WTC11 (cell line): ENCODE results near the gene GALNT13.

Source experiments
- CTCF ChIP-seq: fragments of 200-600 bp; IDR thresholded peaks from 2 replicates; pipeline ENCODE4 v1.8.0; 2022; ENCODE audit warnings: antibody characterized with exemption
- FOXP4 ChIP-seq: sonication (generic); formaldehyde crosslinking; IDR thresholded peaks from 2 replicates; pipeline ENCODE4 v1.8.0; 2022; ENCODE audit warnings: mild to moderate bottlenecking, missing genetic modification reagents
- TCF7 ChIP-seq: sonication (generic); formaldehyde crosslinking; IDR thresholded peaks from 2 replicates; pipeline ENCODE4 v1.8.0; 2022; ENCODE audit warnings: mild to moderate bottlenecking, low read depth, missing genetic modification reagents, moderate library complexity
- ZNF121 ChIP-seq: sonication (generic); formaldehyde crosslinking; IDR thresholded peaks from 2 replicates; pipeline ENCODE4 v1.8.0; 2023; ENCODE audit warnings: missing genetic modification reagents
- TF ChIP-seq, protein P1 (sequence below): sonication (generic); formaldehyde crosslinking; IDR thresholded peaks from 2 replicates; pipeline ENCODE4 v1.8.1; 2022; ENCODE audit warnings: low read depth, missing genetic modification reagents, borderline replicate concordance
- TF ChIP-seq, protein P2 (sequence below): sonication (generic); formaldehyde crosslinking; IDR thresholded peaks from 2 replicates; pipeline ENCODE4 v1.8.0; 2022; ENCODE audit warnings: mild to moderate bottlenecking, missing genetic modification reagents
- TF ChIP-seq, protein P3 (sequence below): sonication (generic); formaldehyde crosslinking; IDR thresholded peaks from 2 replicates; pipeline ENCODE4 v1.8.0; 2023; ENCODE audit warnings: missing genetic modification reagents

- TF ChIP-seq, protein P1, sequence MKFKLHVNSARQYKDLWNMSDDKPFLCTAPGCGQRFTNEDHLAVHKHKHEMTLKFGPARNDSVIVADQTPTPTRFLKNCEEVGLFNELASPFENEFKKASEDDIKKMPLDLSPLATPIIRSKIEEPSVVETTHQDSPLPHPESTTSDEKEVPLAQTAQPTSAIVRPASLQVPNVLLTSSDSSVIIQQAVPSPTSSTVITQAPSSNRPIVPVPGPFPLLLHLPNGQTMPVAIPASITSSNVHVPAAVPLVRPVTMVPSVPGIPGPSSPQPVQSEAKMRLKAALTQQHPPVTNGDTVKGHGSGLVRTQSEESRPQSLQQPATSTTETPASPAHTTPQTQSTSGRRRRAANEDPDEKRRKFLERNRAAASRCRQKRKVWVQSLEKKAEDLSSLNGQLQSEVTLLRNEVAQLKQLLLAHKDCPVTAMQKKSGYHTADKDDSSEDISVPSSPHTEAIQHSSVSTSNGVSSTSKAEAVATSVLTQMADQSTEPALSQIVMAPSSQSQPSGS (CRISPR knock-in tag) = no peak
- TF ChIP-seq CTCF (no peak), ZNF121 (CRISPR knock-in tag) (no peak), FOXP4 (CRISPR knock-in tag) (no peak), TCF7 (CRISPR knock-in tag) (no peak)
- TF ChIP-seq, protein P2, sequence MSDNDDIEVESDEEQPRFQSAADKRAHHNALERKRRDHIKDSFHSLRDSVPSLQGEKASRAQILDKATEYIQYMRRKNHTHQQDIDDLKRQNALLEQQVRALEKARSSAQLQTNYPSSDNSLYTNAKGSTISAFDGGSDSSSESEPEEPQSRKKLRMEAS (CRISPR knock-in tag) = no peak
- TF ChIP-seq, protein P3, sequence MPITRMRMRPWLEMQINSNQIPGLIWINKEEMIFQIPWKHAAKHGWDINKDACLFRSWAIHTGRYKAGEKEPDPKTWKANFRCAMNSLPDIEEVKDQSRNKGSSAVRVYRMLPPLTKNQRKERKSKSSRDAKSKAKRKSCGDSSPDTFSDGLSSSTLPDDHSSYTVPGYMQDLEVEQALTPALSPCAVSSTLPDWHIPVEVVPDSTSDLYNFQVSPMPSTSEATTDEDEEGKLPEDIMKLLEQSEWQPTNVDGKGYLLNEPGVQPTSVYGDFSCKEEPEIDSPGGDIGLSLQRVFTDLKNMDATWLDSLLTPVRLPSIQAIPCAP (CRISPR knock-in tag) = no peak
These were observed 522.9 kb downstream of the GALNT13 start for GRCh38 chr2:154394600-154394999.
